Caco-2 (cell line): ENCODE results near the gene PALM2AKAP2. TPM values are rescaled to one million over a fixed set of nuclear protein-coding genes. Genes with fewer than 3 reads are reported as not detected.

Source experiments
- BruUV-seq: library from RNA; stranded (reverse); fragments of 400-500 nt; replicated peaks from 2 replicates; lab custom pipeline; 2021; lab: Mats Ljungman, UMichigan
- CTCF ChIA-PET: fragments of 300-600 bp; sonication (Branson Sonifier 250); formaldehyde crosslinking; loops from one replicate; lab custom pipeline; 2022; ENCODE audit warnings: antibody characterized with exemption; lab: Charles Lee
- POLR2A ChIA-PET: fragments of 300-600 bp; sonication (Branson Sonifier 250); formaldehyde crosslinking; loops from one replicate; lab custom pipeline; 2022; ENCODE audit warnings: antibody characterized with exemption; lab: Charles Lee
- DNase-seq, 2 experiments: peaks; one replicate each; pipeline versions ENCODE4 v3.0.0 to v3.0.0-alpha.2; 2020 to 2022
- H3K27me3 ChIP-seq: replicated peaks from 2 replicates; pipeline ENCODE4 v1.6.0; 2011; ENCODE audit warnings: low read length; ENCODE audit not compliant: control insufficient read depth, insufficient read depth
- H3K36me3 ChIP-seq: 2 replicates; pipeline ENCODE4 v1.5.1; 2011; ENCODE audit warnings: low read length; ENCODE audit not compliant: control insufficient read depth, insufficient read depth
- H3K4me1 ChIP-seq: fragments of 250-450 bp; sonication (Bioruptor Pico); 2 replicates; pipeline ENCODE4 v1.5.1; 2020; ENCODE audit warnings: mild to moderate bottlenecking
- H3K4me3 ChIP-seq: 2 replicates; pipeline ENCODE4 v1.5.1; 2011; ENCODE audit warnings: low read depth, mild to moderate bottlenecking, control low read depth, low read length
- H3K9me3 ChIP-seq: fragments of 250-450 bp; sonication (Bioruptor Pico); 2 replicates; pipeline ENCODE4 v1.5.1; 2020; ENCODE audit warnings: mild to moderate bottlenecking, moderate library complexity
- H3K27ac Mint-ChIP-seq: one replicate; pipeline ENCODE4 v1.8.0; 2022; ENCODE audit warnings: mixed read lengths; ENCODE audit not compliant: unreplicated experiment
- H3K27me3 Mint-ChIP-seq: one replicate; pipeline ENCODE4 v1.8.0; 2022; ENCODE audit warnings: mixed read lengths; ENCODE audit not compliant: insufficient read depth, unreplicated experiment
- H3K36me3 Mint-ChIP-seq: one replicate; pipeline ENCODE4 v1.8.0; 2022; ENCODE audit warnings: mild to moderate bottlenecking, mixed read lengths; ENCODE audit not compliant: insufficient read depth, unreplicated experiment
- H3K4me1 Mint-ChIP-seq: one replicate; pipeline ENCODE4 v1.8.0; 2022; ENCODE audit warnings: low read depth, mixed read lengths; ENCODE audit not compliant: unreplicated experiment
- H3K4me3 Mint-ChIP-seq: one replicate; pipeline ENCODE4 v1.8.0; 2022; ENCODE audit warnings: mild to moderate bottlenecking, moderate library complexity, mixed read lengths; ENCODE audit not compliant: unreplicated experiment
- H3K9me3 Mint-ChIP-seq: one replicate; pipeline ENCODE4 v1.8.0; 2022; ENCODE audit warnings: mixed read lengths; ENCODE audit not compliant: unreplicated experiment
- CTCF ChIP-seq, 2 experiments: fragments of 200-600 bp in 1 of 2; IDR thresholded peaks; 1 replicate in 1 of 2; 2 replicates in 1 of 2; pipeline versions ENCODE4 v1.5.1 to v1.8.0; 2011 to 2022; ENCODE audit warnings: antibody characterized with exemption in 1 of 2, control low read depth in 1 of 2, inconsistent platforms in 1 of 2, low read depth in 1 of 2, low read length in 1 of 2, mild to moderate bottlenecking in 1 of 2, moderate library complexity in 1 of 2; ENCODE audit not compliant: insufficient read depth in 1 of 2, severe bottlenecking in 1 of 2, unreplicated experiment in 1 of 2
- intact Hi-C: fragments of 100-400 bp; cut with micrococcal nuclease; formaldehyde crosslinking; loops from one replicate; pipeline ENCODE4 v1.10.0; 2022; ENCODE audit not compliant: unreplicated experiment
- total RNA-seq: library from RNA; stranded (reverse); gene quantifications from 2 replicates; pipeline ENCODE4 v1.2.3, GENCODE V29; 2022

The PALM2AKAP2 gene
- total RNA-seq, 1 experiment from 2014 or later = 0.54 TPM

- peaks cover 7% of the 10 kb centered on the region; the same call in 1 of the 2 replicates for H3K4me1 ChIP-seq
- intact Hi-C loops = no loop called here
- no peaks in the 10 kb centered on the region for H3K27me3 ChIP-seq
- CTCF ChIA-PET = no interaction called here
- no peaks in the 10 kb centered on the region for H3K9me3 ChIP-seq
- Mint-ChIP-seq H3K27me3 (no peaks in the 10 kb centered on the region), H3K9me3 (no peaks in the 10 kb centered on the region), H3K4me1 (peaks cover 15% of the 10 kb centered on the region), H3K27ac (no peak overlapping the region), H3K4me3 (no peak overlapping the region), H3K36me3 (no peaks in the 10 kb centered on the region)
- POLR2A ChIA-PET = no interaction called here
- no peak for TF ChIP-seq CTCF (IDR thresholded peaks at IDR 0.05; ENCODE audit: insufficient read depth in 1 of 2, low read depth in 1 of 2, low read length in 1 of 2, severe bottlenecking in 1 of 2, unreplicated experiment in 1 of 2)
- no peak overlapping the region for H3K4me3 ChIP-seq
- no peaks in the 10 kb centered on the region for H3K36me3 ChIP-seq
- DNase-seq = no peak
- BruUV-seq = no TSS peak
Measured at GRCh38 chr9:109792951-109793546, 13.1 kb downstream of the PALM2AKAP2 start.

GRCh38 chr9:109793921-109794320 lies 13.9 kb downstream of the PALM2AKAP2 start:
- peaks cover 7% of the 10 kb centered on the region; the same call in 1 of the 2 replicates for H3K4me1 ChIP-seq
- TF ChIP-seq CTCF (IDR thresholded peaks at IDR 0.05; ENCODE audit: insufficient read depth in 1 of 2, low read depth in 1 of 2, low read length in 1 of 2, severe bottlenecking in 1 of 2, unreplicated experiment in 1 of 2) = no peak
- Mint-ChIP-seq H3K4me3 (no peak overlapping the region), H3K36me3 (no peaks in the 10 kb centered on the region), H3K9me3 (no peaks in the 10 kb centered on the region), H3K4me1 (peaks cover 15% of the 10 kb centered on the region), H3K27me3 (no peaks in the 10 kb centered on the region), H3K27ac (no peak overlapping the region)
- ChIA-PET CTCF (no interaction called here), POLR2A (no interaction called here)
- intact Hi-C loops = no loop called here
- no peaks in the 10 kb centered on the region for H3K27me3 ChIP-seq
- H3K36me3 ChIP-seq = no peaks in the 10 kb centered on the region
- no peak for DNase-seq
- no peaks in the 10 kb centered on the region for H3K9me3 ChIP-seq
- no TSS peak for BruUV-seq
- no peak overlapping the region for H3K4me3 ChIP-seq

- POLR2A ChIA-PET = no interaction called here
- Mint-ChIP-seq H3K4me1 (peaks cover 12% of the 10 kb centered on the region), H3K4me3 (no peak overlapping the region), H3K27ac (no peak overlapping the region), H3K27me3 (no peaks in the 10 kb centered on the region), H3K9me3 (no peaks in the 10 kb centered on the region), H3K36me3 (no peaks in the 10 kb centered on the region)
- Histone ChIP-seq H3K36me3 (no peaks in the 10 kb centered on the region), H3K4me3 (no peak overlapping the region), H3K9me3 (no peaks in the 10 kb centered on the region), H3K27me3 (no peaks in the 10 kb centered on the region), H3K4me1 (peaks cover 7% of the 10 kb centered on the region; the same call in 1 of the 2 replicates)
- no TSS peak for BruUV-seq
- DNase-seq = no peak
- intact Hi-C loops = no loop called here
- CTCF ChIA-PET = no interaction called here
- TF ChIP-seq CTCF (IDR thresholded peaks at IDR 0.05; ENCODE audit: insufficient read depth in 1 of 2, low read depth in 1 of 2, low read length in 1 of 2, severe bottlenecking in 1 of 2, unreplicated experiment in 1 of 2) = no peak
Measured at GRCh38 chr9:109794361-109795012, 14.5 kb downstream of the PALM2AKAP2 start.
